NB4 (cell line): ENCODE data around the gene TCEA3.

Experiments
- CTCF ChIP-seq: IDR thresholded peaks from one replicate; pipeline ENCODE4 v1.5.1; 2012; ENCODE audit warnings: low read depth, low read length
- MAX ChIP-seq: IDR thresholded peaks from 2 replicates; pipeline ENCODE4 v1.6.1; 2011; ENCODE audit warnings: low read depth, low read length
- MYC ChIP-seq: IDR thresholded peaks from 2 replicates; pipeline ENCODE4 v1.6.1; 2011; ENCODE audit warnings: low read depth, low read length
- POLR2A ChIP-seq: IDR thresholded peaks from 2 replicates; pipeline ENCODE4 v1.6.1; 2011; ENCODE audit warnings: mild to moderate bottlenecking; ENCODE audit not compliant: insufficient read length; ENCODE audit errors: extremely low read depth

GRCh38 chr1:23358310-23358875 is 66.2 kb downstream of the TCEA3 start:
- TF ChIP-seq CTCF, result no peak
- TF ChIP-seq POLR2A, result no peak
- TF ChIP-seq MAX, result no peak
- TF ChIP-seq MYC, result no peak
